IPS DF 6.9 (cell line): ENCODE measurements around the gene NEMP2.

Experiments
- DNase-seq: peaks from one replicate; pipeline ENCODE4 v3.0.0-alpha.2; 2013; ENCODE audit warnings: low read depth, low spot score
- H3K27ac ChIP-seq: one replicate; pipeline ENCODE4 v1.5.1; 2013; ENCODE audit warnings: low read length, control low read depth
- H3K27me3 ChIP-seq: 2 replicates; pipeline ENCODE4 v1.6.1; 2013; ENCODE audit warnings: mild to moderate bottlenecking, low read length; ENCODE audit not compliant: control insufficient read depth, insufficient read depth
- H3K36me3 ChIP-seq: 2 replicates; pipeline ENCODE4 v1.6.1; 2013; ENCODE audit warnings: low read length; ENCODE audit not compliant: control insufficient read depth, insufficient read depth
- H3K4me1 ChIP-seq: 2 replicates; pipeline ENCODE4 v1.6.1; 2013; ENCODE audit warnings: low read length; ENCODE audit not compliant: control insufficient read depth, insufficient read depth
- H3K4me3 ChIP-seq: 2 replicates; pipeline ENCODE4 v1.5.1; 2013; ENCODE audit warnings: mild to moderate bottlenecking, low read length
- H3K9me3 ChIP-seq: 2 replicates; pipeline ENCODE4 v1.6.1; 2013; ENCODE audit warnings: low read length, inconsistent platforms; ENCODE audit not compliant: control insufficient read depth, insufficient read depth
- WGBS: extraction: QIAGEN DNeasy Blood & Tissue Kit; methylation state at CpG from one replicate; pipeline ENCODE4 v1.1.7; 2013; ENCODE audit warnings: mixed read lengths, missing lambda C conversion rate; ENCODE audit not compliant: insufficient read length, insufficient coverage; 5-methylcytosine and 5-hydroxymethylcytosine counted together

The NEMP2 gene

GRCh38 chr2:190553254-190553653 is 18.7 kb upstream of the NEMP2 start:
- no peaks in the 10 kb centered on the region for H3K9me3 ChIP-seq
- WGBS = no CpG with 5 or more reads among the region's 1 CpG
- no peak for DNase-seq
- H3K27ac ChIP-seq = no peak overlapping the region
- no peaks in the 10 kb centered on the region; the same call in 1 of the 2 replicates for H3K4me1 ChIP-seq
- H3K36me3 ChIP-seq = no peaks in the 10 kb centered on the region
- no peaks in the 10 kb centered on the region for H3K27me3 ChIP-seq
- no peak overlapping the region for H3K4me3 ChIP-seq

GRCh38 chr2:190551928-190552327 is 17.4 kb upstream of the NEMP2 start:
- Histone ChIP-seq H3K4me1 (no peaks in the 10 kb centered on the region; the same call in 1 of the 2 replicates), H3K36me3 (no peaks in the 10 kb centered on the region), H3K27me3 (no peaks in the 10 kb centered on the region), H3K9me3 (no peaks in the 10 kb centered on the region), H3K4me3 (no peak overlapping the region), H3K27ac (no peak overlapping the region)
- no CpG with 5 or more reads among the region's 4 CpGs for whole genome bisulfite sequencing
- DNase-seq = no peak

- WGBS = 100% methylated on average over 1 of the region's 3 CpGs
- Histone ChIP-seq H3K4me1 (no peaks in the 10 kb centered on the region; the same call in 1 of the 2 replicates), H3K36me3 (no peaks in the 10 kb centered on the region), H3K27ac (no peak overlapping the region), H3K4me3 (no peak overlapping the region), H3K27me3 (no peaks in the 10 kb centered on the region), H3K9me3 (no peaks in the 10 kb centered on the region)
- DNase-seq = no peak
Observed at GRCh38 chr2:190550137-190550536, 15.6 kb upstream of the NEMP2 start.

- Histone ChIP-seq H3K27me3 (no peaks in the 10 kb centered on the region), H3K4me3 (no peak overlapping the region), H3K9me3 (no peaks in the 10 kb centered on the region), H3K27ac (no peak overlapping the region), H3K4me1 (no peaks in the 10 kb centered on the region), H3K36me3 (no peaks in the 10 kb centered on the region)
- no peak for DNase-seq
Observed at GRCh38 chr2:190547886-190548285, 13.4 kb upstream of the NEMP2 start.

GRCh38 chr2:190546734-190547133 is 12.2 kb upstream of the NEMP2 start:
- Histone ChIP-seq H3K4me1 (no peaks in the 10 kb centered on the region), H3K9me3 (no peaks in the 10 kb centered on the region), H3K4me3 (no peak overlapping the region), H3K36me3 (no peaks in the 10 kb centered on the region), H3K27ac (no peak overlapping the region), H3K27me3 (no peaks in the 10 kb centered on the region)
- no peak for DNase-seq
- WGBS = no CpG with 5 or more reads among the region's 3 CpGs

GRCh38 chr2:190545555-190546385 is 11.2 kb upstream of the NEMP2 start:
- Histone ChIP-seq H3K4me3 (no peak overlapping the region), H3K9me3 (no peaks in the 10 kb centered on the region), H3K27ac (no peak overlapping the region), H3K4me1 (no peaks in the 10 kb centered on the region), H3K36me3 (no peaks in the 10 kb centered on the region), H3K27me3 (no peaks in the 10 kb centered on the region)
- DNase-seq = no peak
- no CpG with 5 or more reads among the region's 5 CpGs for WGBS

GRCh38 chr2:190545093-190545492 is 10.6 kb upstream of the NEMP2 start:
- H3K27ac ChIP-seq = no peak overlapping the region
- DNase-seq = no peak
- no peaks in the 10 kb centered on the region; the same call in 1 of the 2 replicates for H3K9me3 ChIP-seq
- no peaks in the 10 kb centered on the region for H3K36me3 ChIP-seq
- no peak overlapping the region for H3K4me3 ChIP-seq
- no peaks in the 10 kb centered on the region for H3K27me3 ChIP-seq
- no peaks in the 10 kb centered on the region for H3K4me1 ChIP-seq
- no CpG with 5 or more reads among the region's 3 CpGs for WGBS

GRCh38 chr2:190540048-190540447 is 5.5 kb upstream of the NEMP2 start:
- Histone ChIP-seq H3K4me3 (no peak overlapping the region), H3K36me3 (no peaks in the 10 kb centered on the region), H3K9me3 (no peaks in the 10 kb centered on the region; the same call in 1 of the 2 replicates), H3K27ac (no peak overlapping the region), H3K4me1 (0 out of 2 replicates have a peak, but pooled peaks cover 1% of the 10 kb centered on the region), H3K27me3 (no peaks in the 10 kb centered on the region)
- no peak for DNase-seq
- WGBS = no CpG with 5 or more reads among the region's 6 CpGs

GRCh38 chr2:190538201-190538600 is 3.7 kb upstream of the NEMP2 start:
- no peaks in the 10 kb centered on the region; the same call in 1 of the 2 replicates for H3K9me3 ChIP-seq
- no peaks in the 10 kb centered on the region for H3K27me3 ChIP-seq
- H3K4me3 ChIP-seq = no peak overlapping the region
- no peaks in the 10 kb centered on the region for H3K36me3 ChIP-seq
- 0 out of 2 replicates have a peak, but pooled peaks cover 1% of the 10 kb centered on the region for H3K4me1 ChIP-seq
- no peak for DNase-seq
- H3K27ac ChIP-seq = no peak overlapping the region

GRCh38 chr2:190537765-190538164 is 3.2 kb upstream of the NEMP2 start:
- WGBS = no CpG with 5 or more reads among the region's 1 CpG
- H3K27me3 ChIP-seq = no peaks in the 10 kb centered on the region
- no peaks in the 10 kb centered on the region for H3K36me3 ChIP-seq
- 0 out of 2 replicates have a peak, but pooled peaks cover 1% of the 10 kb centered on the region for H3K4me1 ChIP-seq
- no peak overlapping the region for H3K27ac ChIP-seq
- H3K4me3 ChIP-seq = no peak overlapping the region
- no peaks in the 10 kb centered on the region; the same call in 1 of the 2 replicates for H3K9me3 ChIP-seq
- DNase-seq = no peak

GRCh38 chr2:190535586-190535985 is 1.1 kb upstream of the NEMP2 start:
- H3K27ac ChIP-seq = no peak overlapping the region
- H3K27me3 ChIP-seq = no peaks in the 10 kb centered on the region
- WGBS = no CpG with 5 or more reads among the region's 1 CpG
- H3K4me1 ChIP-seq = 0 out of 2 replicates have a peak, but pooled peaks cover 1% of the 10 kb centered on the region
- no peaks in the 10 kb centered on the region for H3K36me3 ChIP-seq
- no peaks in the 10 kb centered on the region; the same call in 1 of the 2 replicates for H3K9me3 ChIP-seq
- no peak for DNase-seq
- no peak overlapping the region for H3K4me3 ChIP-seq
